DMS79 treated with DMSO at 0.1 percent for 48 hours (cell line): ENCODE results near the gene POU3F2.
A peak's percentile ranks its signal among the peaks of the same experiment; 100 is the strongest.

Source experiments
- DNase-seq: peaks from one replicate; lab custom pipeline; 2025; lab: John Stamatoyannopoulos, UW

The POU3F2 gene

GRCh38 chr6:98843271-98844243 lies 9.2 kb downstream of the POU3F2 start:
- DNase-seq = no peak

GRCh38 chr6:98844244-98845210 lies 10.2 kb downstream of the POU3F2 start:
- peak; percentile 36 for DNase-seq

GRCh38 chr6:98845211-98846020 lies 11.0 kb downstream of the POU3F2 start:
- DNase-seq = peak; percentile 86

- no peak for DNase-seq
These were observed 11.6 kb downstream of the POU3F2 start for GRCh38 chr6:98846021-98846380.

GRCh38 chr6:98847416-98847778 lies 13.0 kb downstream of the POU3F2 start:
- no peak for DNase-seq

GRCh38 chr6:98847779-98848538 lies 13.6 kb downstream of the POU3F2 start:
- no peak for DNase-seq

- DNase-seq = no peak
These were observed 14.3 kb downstream of the POU3F2 start for GRCh38 chr6:98848539-98849242.

GRCh38 chr6:98864497-98864896 lies 30.1 kb downstream of the POU3F2 start:
- DNase-seq = no peak

GRCh38 chr6:98871057-98871456 lies 36.7 kb downstream of the POU3F2 start:
- peak; percentile 15 for DNase-seq

- DNase-seq = no peak
These were observed 37.4 kb downstream of the POU3F2 start for GRCh38 chr6:98871821-98872220.

GRCh38 chr6:98875375-98875774 lies 41.0 kb downstream of the POU3F2 start:
- DNase-seq = no peak

GRCh38 chr6:98877250-98877649 lies 42.9 kb downstream of the POU3F2 start:
- no peak for DNase-seq

GRCh38 chr6:98880486-98880885 lies 46.1 kb downstream of the POU3F2 start:
- no peak for DNase-seq

GRCh38 chr6:98885330-98885729 lies 51.0 kb downstream of the POU3F2 start:
- no peak for DNase-seq

GRCh38 chr6:98887650-98888049 lies 53.3 kb downstream of the POU3F2 start:
- DNase-seq = no peak
